Suprapubic skin (tissue), 4 donors: ENCODE measurements around the gene PDE11A.

ENCODE experiments used
- POLR2A ChIP-seq, 2 donors: fragments of 450-650 bp; IDR thresholded peaks; one replicate each; pipeline ENCODE4 v1.6.1; 2017; ENCODE audit warnings: antibody characterized with exemption in 2 of 2, mild to moderate bottlenecking in 2 of 2, moderate library complexity in 2 of 2
- POLR2AphosphoS5 ChIP-seq, 3 donors: sonication (generic); formaldehyde crosslinking; IDR thresholded peaks; one replicate each; pipeline ENCODE4 v1.6.1; 2017; ENCODE audit warnings: antibody characterized with exemption in 3 of 3
- TF ChIP-seq, protein P1 (sequence below), 2 donors: fragments of 200-600 bp in 1 of 2; fragments of 450-650 bp in 1 of 2; sonication (generic) in 1 of 2; IDR thresholded peaks; one replicate each; pipeline ENCODE4 v1.5.1; 2016 to 2019; ENCODE audit warnings: antibody characterized with exemption in 2 of 2, mild to moderate bottlenecking in 1 of 2, moderate library complexity in 1 of 2

DNA sequence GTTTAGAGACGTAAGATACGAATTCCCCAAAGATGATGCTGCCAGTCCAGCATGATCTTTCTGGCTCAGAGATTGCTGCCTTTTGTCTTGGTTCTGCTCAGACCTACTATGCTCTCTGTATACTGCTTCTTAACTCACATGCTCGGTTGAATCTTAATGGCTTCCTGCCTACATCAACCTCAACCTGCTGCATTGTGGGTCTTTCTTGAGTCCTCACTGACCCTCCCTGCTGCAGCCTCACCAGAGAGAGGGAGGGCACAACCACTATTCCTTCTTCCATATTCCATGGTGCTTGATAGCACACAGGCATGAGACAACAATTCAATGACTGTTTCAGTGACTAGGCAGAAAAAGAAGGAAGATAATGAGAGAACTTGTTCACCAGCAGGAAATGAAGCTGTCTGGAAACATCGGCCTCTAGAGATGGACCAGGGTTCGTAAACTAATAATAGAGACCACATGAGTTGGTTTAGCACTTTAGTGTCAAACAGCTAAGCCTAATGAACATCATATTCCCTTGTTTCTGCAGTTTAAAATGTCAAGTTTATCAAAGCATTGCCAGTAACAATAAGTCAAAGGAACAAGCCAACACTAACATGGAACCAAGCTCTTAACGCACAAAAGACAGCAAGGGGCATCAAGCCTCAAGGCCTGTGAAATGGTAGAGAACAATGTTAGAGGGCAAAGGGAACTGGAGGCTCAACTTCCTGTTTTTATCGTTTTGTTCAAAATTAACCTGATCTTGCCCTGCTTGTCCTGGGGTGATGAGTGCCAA, 333.9 kb downstream of the PDE11A start:
- TF ChIP-seq, protein P1, sequence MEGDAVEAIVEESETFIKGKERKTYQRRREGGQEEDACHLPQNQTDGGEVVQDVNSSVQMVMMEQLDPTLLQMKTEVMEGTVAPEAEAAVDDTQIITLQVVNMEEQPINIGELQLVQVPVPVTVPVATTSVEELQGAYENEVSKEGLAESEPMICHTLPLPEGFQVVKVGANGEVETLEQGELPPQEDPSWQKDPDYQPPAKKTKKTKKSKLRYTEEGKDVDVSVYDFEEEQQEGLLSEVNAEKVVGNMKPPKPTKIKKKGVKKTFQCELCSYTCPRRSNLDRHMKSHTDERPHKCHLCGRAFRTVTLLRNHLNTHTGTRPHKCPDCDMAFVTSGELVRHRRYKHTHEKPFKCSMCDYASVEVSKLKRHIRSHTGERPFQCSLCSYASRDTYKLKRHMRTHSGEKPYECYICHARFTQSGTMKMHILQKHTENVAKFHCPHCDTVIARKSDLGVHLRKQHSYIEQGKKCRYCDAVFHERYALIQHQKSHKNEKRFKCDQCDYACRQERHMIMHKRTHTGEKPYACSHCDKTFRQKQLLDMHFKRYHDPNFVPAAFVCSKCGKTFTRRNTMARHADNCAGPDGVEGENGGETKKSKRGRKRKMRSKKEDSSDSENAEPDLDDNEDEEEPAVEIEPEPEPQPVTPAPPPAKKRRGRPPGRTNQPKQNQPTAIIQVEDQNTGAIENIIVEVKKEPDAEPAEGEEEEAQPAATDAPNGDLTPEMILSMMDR (IDR thresholded peaks at IDR 0.05): no peak
- no peak for TF ChIP-seq POLR2AphosphoS5 (IDR thresholded peaks at IDR 0.05)
- no peak for TF ChIP-seq POLR2A (IDR thresholded peaks at IDR 0.05)
